Neural cell (in vitro differentiated cells): ENCODE data around the gene SDK2. TPM values are rescaled to one million over a fixed set of nuclear protein-coding genes. Genes with fewer than 3 reads are reported as not detected.

Source experiments
- H2AFZ ChIP-seq: fragments of 200-600, 300-800 bp; sonication (generic), shearing (Covaris generic); 2 replicates; pipeline ENCODE4 v1.6.0; 2014; ENCODE audit warnings: low read depth, mild to moderate bottlenecking, antibody characterized with exemption, low read length, moderate library complexity
- H3F3A ChIP-seq: fragments of 200-600 bp; shearing (Covaris generic); 2 replicates; pipeline ENCODE4 v1.6.1; 2016; ENCODE audit warnings: mild to moderate bottlenecking, moderate library complexity, mixed read lengths, antibody characterized with exemption, low read length; ENCODE audit not compliant: insufficient read depth, poor library complexity, severe bottlenecking
- H3K27ac ChIP-seq: fragments of 200-600, 300-800 bp; sonication (generic), shearing (Covaris generic); 2 replicates; pipeline ENCODE4 v1.5.1; 2014; ENCODE audit warnings: mild to moderate bottlenecking, low read length, moderate library complexity
- H3K27me3 ChIP-seq: fragments of 300-800, 200-600 bp; sonication (generic), shearing (Covaris generic); 2 replicates; pipeline ENCODE4 v1.6.0; 2014; ENCODE audit warnings: mild to moderate bottlenecking, low read depth, low read length, moderate library complexity; ENCODE audit not compliant: insufficient read depth
- H3K36me3 ChIP-seq: fragments of 300-800, 200-600 bp; sonication (generic), shearing (Covaris generic); 2 replicates; pipeline ENCODE4 v1.5.1; 2014; ENCODE audit warnings: mild to moderate bottlenecking, antibody characterized with exemption, low read length, moderate library complexity; ENCODE audit not compliant: insufficient read depth
- H3K4me2 ChIP-seq: fragments of 300-800, 200-600 bp; sonication (generic), shearing (Covaris generic); 2 replicates; pipeline ENCODE4 v1.6.0; 2014; ENCODE audit warnings: mild to moderate bottlenecking, low read length
- H3K4me3 ChIP-seq: fragments of 300-800, 200-600 bp; sonication (generic), shearing (Covaris generic); 2 replicates; pipeline ENCODE4 v1.5.1; 2014; ENCODE audit warnings: mild to moderate bottlenecking, low read length, moderate library complexity
- H3K79me2 ChIP-seq: fragments of 200-600 bp; shearing (Covaris generic); replicated peaks from 2 replicates; pipeline ENCODE4 v1.6.0; 2014; ENCODE audit warnings: mild to moderate bottlenecking, low read length, moderate library complexity; ENCODE audit not compliant: insufficient read depth
- H3K9ac ChIP-seq: fragments of 300-800, 200-600 bp; sonication (generic), shearing (Covaris generic); 2 replicates; pipeline ENCODE4 v1.6.1; 2016; ENCODE audit warnings: mild to moderate bottlenecking, low read length, mixed read lengths
- H3K9me2 ChIP-seq: fragments of 200-600 bp; shearing (Covaris generic); 2 replicates; pipeline ENCODE4 v1.6.1; 2016; ENCODE audit warnings: mild to moderate bottlenecking, low read length, mixed read lengths; ENCODE audit not compliant: insufficient read depth
- H3K9me3 ChIP-seq: fragments of 200-600, 300-800 bp; sonication (generic), shearing (Covaris generic); 2 replicates; pipeline ENCODE4 v1.6.1; 2016; ENCODE audit warnings: mild to moderate bottlenecking, mixed run types, low read length, moderate library complexity, mixed read lengths
- H4K20me1 ChIP-seq: fragments of 200-600 bp; shearing (Covaris generic); 2 replicates; pipeline ENCODE4 v1.6.1; 2016; ENCODE audit warnings: mild to moderate bottlenecking, mixed run types; ENCODE audit not compliant: insufficient read depth
- CTCF ChIP-seq: fragments of 450-650 bp; IDR thresholded peaks from 2 replicates; pipeline ENCODE4 v1.5.1; 2014; ENCODE audit warnings: antibody characterized with exemption, mild to moderate bottlenecking, moderate library complexity; ENCODE audit not compliant: poor library complexity, severe bottlenecking
- EP300 ChIP-seq: fragments of 450-650 bp; conservative IDR thresholded peaks from 2 replicates; pipeline ENCODE4 v1.6.1; 2014; ENCODE audit warnings: antibody characterized with exemption, mild to moderate bottlenecking, moderate library complexity; ENCODE audit not compliant: poor library complexity, severe bottlenecking
- EZH2 ChIP-seq: fragments of 200-600, 300-800 bp; shearing (Covaris generic), sonication (generic); IDR thresholded peaks from 2 replicates; pipeline ENCODE4 v1.6.1; 2014; ENCODE audit warnings: antibody characterized with exemption, low read length, borderline replicate concordance, mild to moderate bottlenecking; ENCODE audit not compliant: insufficient read depth, poor library complexity, severe bottlenecking
- MXI1 ChIP-seq: fragments of 450-650 bp; conservative IDR thresholded peaks from 2 replicates; pipeline ENCODE4 v1.6.1; 2014; ENCODE audit warnings: antibody characterized with exemption, mild to moderate bottlenecking; ENCODE audit not compliant: poor library complexity, severe bottlenecking
- POLR2AphosphoS5 ChIP-seq: IDR thresholded peaks from 2 replicates; pipeline ENCODE4 v1.6.1; 2012
- RAD21 ChIP-seq: fragments of 450-650 bp; conservative IDR thresholded peaks from 2 replicates; pipeline ENCODE4 v1.6.1; 2014; ENCODE audit warnings: antibody characterized with exemption, mild to moderate bottlenecking, moderate library complexity
- SMC3 ChIP-seq: fragments of 450-650 bp; conservative IDR thresholded peaks from 2 replicates; pipeline ENCODE4 v1.6.1; 2014; ENCODE audit warnings: antibody characterized with exemption, mild to moderate bottlenecking, moderate library complexity; ENCODE audit not compliant: poor library complexity
- TAF1 ChIP-seq: IDR thresholded peaks from 2 replicates; pipeline ENCODE4 v1.6.1; 2012; ENCODE audit warnings: low read depth
- polyA plus RNA-seq: library from polyadenylated mRNA; depleted of rRNA; stranded (reverse); fragments of >200 nt; gene quantifications from 2 replicates; pipeline ENCODE4 v1.2.3, GENCODE V29; 2014
- TF ChIP-seq, protein P1 (sequence below): IDR thresholded peaks from 2 replicates; pipeline ENCODE4 v1.6.1; 2012; ENCODE audit warnings: borderline replicate concordance

SDK2 gene
- polyA plus RNA-seq, 1 donor from 2014 or later: 0.73 TPM

GRCh38 chr17:73569762-73570319 lies 74.4 kb downstream of the SDK2 start:
- H3K4me3 ChIP-seq: no peak overlapping the region
- H3K9ac ChIP-seq: no peak overlapping the region
- no peaks in the 10 kb centered on the region for H3F3A ChIP-seq
- H3K4me2 ChIP-seq: no peak overlapping the region
- no peaks in the 10 kb centered on the region for H3K9me3 ChIP-seq
- H3K79me2 ChIP-seq: no peaks in the 10 kb centered on the region
- H4K20me1 ChIP-seq: no peaks in the 10 kb centered on the region
- H3K27ac ChIP-seq: no peak overlapping the region
- no peaks in the 10 kb centered on the region for H3K9me2 ChIP-seq
- TF ChIP-seq MXI1 (no peak), CTCF (no peak), EP300 (no peak), SMC3 (no peak), EZH2 (no peak), POLR2AphosphoS5 (no peak), RAD21 (no peak), TAF1 (no peak)
- TF ChIP-seq, protein P1, sequence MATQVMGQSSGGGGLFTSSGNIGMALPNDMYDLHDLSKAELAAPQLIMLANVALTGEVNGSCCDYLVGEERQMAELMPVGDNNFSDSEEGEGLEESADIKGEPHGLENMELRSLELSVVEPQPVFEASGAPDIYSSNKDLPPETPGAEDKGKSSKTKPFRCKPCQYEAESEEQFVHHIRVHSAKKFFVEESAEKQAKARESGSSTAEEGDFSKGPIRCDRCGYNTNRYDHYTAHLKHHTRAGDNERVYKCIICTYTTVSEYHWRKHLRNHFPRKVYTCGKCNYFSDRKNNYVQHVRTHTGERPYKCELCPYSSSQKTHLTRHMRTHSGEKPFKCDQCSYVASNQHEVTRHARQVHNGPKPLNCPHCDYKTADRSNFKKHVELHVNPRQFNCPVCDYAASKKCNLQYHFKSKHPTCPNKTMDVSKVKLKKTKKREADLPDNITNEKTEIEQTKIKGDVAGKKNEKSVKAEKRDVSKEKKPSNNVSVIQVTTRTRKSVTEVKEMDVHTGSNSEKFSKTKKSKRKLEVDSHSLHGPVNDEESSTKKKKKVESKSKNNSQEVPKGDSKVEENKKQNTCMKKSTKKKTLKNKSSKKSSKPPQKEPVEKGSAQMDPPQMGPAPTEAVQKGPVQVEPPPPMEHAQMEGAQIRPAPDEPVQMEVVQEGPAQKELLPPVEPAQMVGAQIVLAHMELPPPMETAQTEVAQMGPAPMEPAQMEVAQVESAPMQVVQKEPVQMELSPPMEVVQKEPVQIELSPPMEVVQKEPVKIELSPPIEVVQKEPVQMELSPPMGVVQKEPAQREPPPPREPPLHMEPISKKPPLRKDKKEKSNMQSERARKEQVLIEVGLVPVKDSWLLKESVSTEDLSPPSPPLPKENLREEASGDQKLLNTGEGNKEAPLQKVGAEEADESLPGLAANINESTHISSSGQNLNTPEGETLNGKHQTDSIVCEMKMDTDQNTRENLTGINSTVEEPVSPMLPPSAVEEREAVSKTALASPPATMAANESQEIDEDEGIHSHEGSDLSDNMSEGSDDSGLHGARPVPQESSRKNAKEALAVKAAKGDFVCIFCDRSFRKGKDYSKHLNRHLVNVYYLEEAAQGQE: no peak
- H2AFZ ChIP-seq: no peak overlapping the region
- H3K27me3 ChIP-seq: no peaks in the 10 kb centered on the region
- no peaks in the 10 kb centered on the region for H3K36me3 ChIP-seq

- TF ChIP-seq EZH2 (no peak), RAD21 (no peak), EP300 (no peak), SMC3 (no peak), POLR2AphosphoS5 (no peak), CTCF (no peak), MXI1 (no peak), TAF1 (no peak)
- TF ChIP-seq, protein P1: no peak
- Histone ChIP-seq H2AFZ (no peak overlapping the region), H3K4me2 (no peak overlapping the region), H3K79me2 (no peaks in the 10 kb centered on the region), H4K20me1 (no peaks in the 10 kb centered on the region), H3K9me2 (no peaks in the 10 kb centered on the region), H3K9me3 (no peaks in the 10 kb centered on the region), H3K27ac (no peak overlapping the region), H3K36me3 (no peaks in the 10 kb centered on the region), H3F3A (no peaks in the 10 kb centered on the region), H3K4me3 (no peak overlapping the region), H3K9ac (no peak overlapping the region), H3K27me3 (no peaks in the 10 kb centered on the region)
Observed at GRCh38 chr17:73568934-73569333, 75.3 kb downstream of the SDK2 start.
